Uterus (tissue), 4 donors: ENCODE data around the gene MAGI2. TPM values are rescaled to one million over a fixed set of nuclear protein-coding genes. Genes with fewer than 3 reads are reported as not detected.

Experiments
- DNase-seq, 2 donors: peaks; one replicate each; pipeline ENCODE4 v3.0.0-alpha.2; 2019 to 2020
- H3K27ac ChIP-seq, 2 donors: fragments of 200-600 bp; sonication (generic); 1 replicate in 1 of 2; 2 replicates in 1 of 2; pipeline ENCODE4 v1.5.1; 2016 to 2018
- H3K27me3 ChIP-seq, 2 donors: fragments of 200-600 bp; sonication (generic); one replicate each; pipeline ENCODE4 v1.5.1; 2018 to 2019; ENCODE audit warnings: control low read depth in 1 of 2
- H3K36me3 ChIP-seq, 2 donors: fragments of 200-600 bp; sonication (generic); one replicate each; pipeline ENCODE4 v1.5.1; 2019; ENCODE audit warnings: control low read depth in 1 of 2
- H3K4me1 ChIP-seq, 2 donors: fragments of 200-600 bp; sonication (generic); one replicate each; pipeline ENCODE4 v1.5.1; 2018 to 2019; ENCODE audit warnings: control low read depth in 1 of 2
- H3K4me3 ChIP-seq, 2 donors: fragments of 200-600 bp; sonication (generic); 1 replicate in 1 of 2; 2 replicates in 1 of 2; pipeline ENCODE4 v1.5.1; 2018 to 2019; ENCODE audit warnings: mild to moderate bottlenecking in 1 of 2
- H3K9me3 ChIP-seq, 2 donors: fragments of 200-600 bp; sonication (generic); one replicate each; pipeline ENCODE4 v1.5.1; 2019; ENCODE audit warnings: control low read depth in 1 of 2
- CTCF ChIP-seq, 4 experiments: fragments of 200-600 bp in 2 of 4; fragments of 450-650 bp in 2 of 4; sonication (generic) in 2 of 4; IDR thresholded peaks; one replicate each; pipeline ENCODE4 v1.5.1; 2016 to 2019; ENCODE audit warnings: antibody characterized with exemption in 4 of 4, mild to moderate bottlenecking in 2 of 4, moderate library complexity in 1 of 4
- POLR2A ChIP-seq, 2 donors: fragments of 450-650 bp; IDR thresholded peaks; one replicate each; pipeline ENCODE4 v1.6.1; 2016; ENCODE audit warnings: antibody characterized with exemption in 2 of 2, mild to moderate bottlenecking in 1 of 2, moderate library complexity in 1 of 2
- intact Hi-C: fragments of 100-400 bp; cut with DNase I; formaldehyde crosslinking; loops from one replicate; pipeline ENCODE4 v1.15.1; 2023; ENCODE audit warnings: low total_unique reads
- total RNA-seq, 4 donors: library from RNA; depleted of rRNA in 3 of 4; stranded (reverse); fragments of >200 nt in 3 of 4; gene quantifications; one replicate each; pipeline versions ENCODE4 v1.1.0 to v1.2.4, GENCODE V29; 2014 to 2023
- donor health status: DM: yes; HTN: yes; CAD: no.

MAGI2 gene
- total RNA-seq, 4 donors from 2014 or later, result 5.3 to 23.2 (median 13.8) TPM

DNA sequence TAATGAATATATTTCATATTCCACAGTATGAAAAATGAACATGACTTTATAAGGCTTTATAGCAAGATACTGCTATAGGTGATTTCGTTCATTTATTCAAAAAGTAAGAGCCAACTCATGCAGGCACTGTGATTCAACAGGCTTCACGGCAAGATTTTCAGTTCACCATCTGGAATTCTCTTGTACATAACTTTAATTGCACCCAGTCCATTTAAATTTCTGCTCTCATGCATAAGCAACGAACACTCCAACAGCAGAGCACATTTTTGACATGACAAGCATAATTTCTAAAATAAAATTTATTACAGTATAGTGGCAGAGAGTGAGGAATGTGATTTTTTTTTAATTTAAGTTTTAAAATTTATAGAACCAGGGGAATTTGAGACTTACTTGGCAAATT is 1218.8 kb downstream of the MAGI2 start:
- no peaks in the 10 kb centered on the region for H3K9me3 ChIP-seq
- no peak overlapping the region for H3K4me3 ChIP-seq
- TF ChIP-seq POLR2A (IDR thresholded peaks at IDR 0.05) (no peak), CTCF (IDR thresholded peaks at IDR 0.05) (no peak)
- H3K27me3 ChIP-seq, result no peaks in the 10 kb centered on the region
- H3K27ac ChIP-seq, result no peak overlapping the region
- intact Hi-C loops, result no loop called here
- no peaks in the 10 kb centered on the region for H3K36me3 ChIP-seq
- no peak for DNase-seq
- no peaks in the 10 kb centered on the region for H3K4me1 ChIP-seq

- TF ChIP-seq CTCF (IDR thresholded peaks at IDR 0.05) (no peak), POLR2A (IDR thresholded peaks at IDR 0.05) (no peak)
- intact Hi-C loops, result no loop called here
- Histone ChIP-seq H3K4me3 (no peak overlapping the region), H3K27me3 (no peaks in the 10 kb centered on the region), H3K27ac (no peak overlapping the region), H3K4me1 (no peaks in the 10 kb centered on the region), H3K9me3 (no peaks in the 10 kb centered on the region), H3K36me3 (no peaks in the 10 kb centered on the region)
- DNase-seq, result no peak
These were observed 1220.7 kb downstream of the MAGI2 start for GRCh38 chr7:78232806-78233205.

- no peak for DNase-seq
- Histone ChIP-seq H3K36me3 (no peaks in the 10 kb centered on the region), H3K4me3 (no peak overlapping the region), H3K27ac (no peak overlapping the region), H3K27me3 (no peaks in the 10 kb centered on the region), H3K9me3 (no peaks in the 10 kb centered on the region), H3K4me1 (no peaks in the 10 kb centered on the region)
- intact Hi-C loops, result no loop called here
- TF ChIP-seq POLR2A (IDR thresholded peaks at IDR 0.05), result no peak
- no peak for TF ChIP-seq CTCF (IDR thresholded peaks at IDR 0.05)
These were observed 1227.3 kb downstream of the MAGI2 start for GRCh38 chr7:78226059-78226719.

- Histone ChIP-seq H3K27me3 (no peaks in the 10 kb centered on the region), H3K9me3 (no peaks in the 10 kb centered on the region), H3K27ac (no peak overlapping the region), H3K4me3 (no peak overlapping the region), H3K36me3 (no peaks in the 10 kb centered on the region), H3K4me1 (no peaks in the 10 kb centered on the region)
- intact Hi-C loops, result no loop called here
- DNase-seq, result no peak
- TF ChIP-seq POLR2A (IDR thresholded peaks at IDR 0.05) (no peak), CTCF (IDR thresholded peaks at IDR 0.05) (no peak)
These were observed 1227.9 kb downstream of the MAGI2 start for GRCh38 chr7:78225534-78225933.

DNA sequence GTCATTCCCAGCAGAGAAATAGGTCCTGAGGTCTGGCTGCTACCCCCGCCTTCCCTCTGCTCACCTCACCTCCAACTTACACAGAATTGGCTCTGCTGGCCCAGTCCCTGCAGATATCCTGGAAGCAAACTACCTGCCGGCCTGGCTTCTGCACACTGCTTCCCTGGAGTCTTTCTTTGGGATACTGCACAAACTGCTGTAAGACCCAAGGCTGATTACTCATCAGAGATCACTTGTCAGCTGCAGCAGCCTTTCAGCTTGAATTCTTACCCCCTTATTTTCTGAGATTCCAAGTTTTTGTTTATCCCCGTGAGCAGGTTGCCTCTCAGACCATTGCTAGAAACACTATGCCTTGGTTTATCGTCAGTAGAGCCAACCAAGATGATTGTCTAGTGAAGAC is 1228.5 kb downstream of the MAGI2 start:
- Histone ChIP-seq H3K4me3 (no peak overlapping the region), H3K9me3 (no peaks in the 10 kb centered on the region), H3K27ac (no peak overlapping the region), H3K36me3 (no peaks in the 10 kb centered on the region), H3K27me3 (no peaks in the 10 kb centered on the region), H3K4me1 (no peaks in the 10 kb centered on the region)
- no peak for TF ChIP-seq CTCF (IDR thresholded peaks at IDR 0.05)
- no peak for TF ChIP-seq POLR2A (IDR thresholded peaks at IDR 0.05)
- intact Hi-C loops, result no loop called here
- DNase-seq, result no peak
